ENCODE results near the gene SPNS2.

The SPNS2 gene

DNA sequence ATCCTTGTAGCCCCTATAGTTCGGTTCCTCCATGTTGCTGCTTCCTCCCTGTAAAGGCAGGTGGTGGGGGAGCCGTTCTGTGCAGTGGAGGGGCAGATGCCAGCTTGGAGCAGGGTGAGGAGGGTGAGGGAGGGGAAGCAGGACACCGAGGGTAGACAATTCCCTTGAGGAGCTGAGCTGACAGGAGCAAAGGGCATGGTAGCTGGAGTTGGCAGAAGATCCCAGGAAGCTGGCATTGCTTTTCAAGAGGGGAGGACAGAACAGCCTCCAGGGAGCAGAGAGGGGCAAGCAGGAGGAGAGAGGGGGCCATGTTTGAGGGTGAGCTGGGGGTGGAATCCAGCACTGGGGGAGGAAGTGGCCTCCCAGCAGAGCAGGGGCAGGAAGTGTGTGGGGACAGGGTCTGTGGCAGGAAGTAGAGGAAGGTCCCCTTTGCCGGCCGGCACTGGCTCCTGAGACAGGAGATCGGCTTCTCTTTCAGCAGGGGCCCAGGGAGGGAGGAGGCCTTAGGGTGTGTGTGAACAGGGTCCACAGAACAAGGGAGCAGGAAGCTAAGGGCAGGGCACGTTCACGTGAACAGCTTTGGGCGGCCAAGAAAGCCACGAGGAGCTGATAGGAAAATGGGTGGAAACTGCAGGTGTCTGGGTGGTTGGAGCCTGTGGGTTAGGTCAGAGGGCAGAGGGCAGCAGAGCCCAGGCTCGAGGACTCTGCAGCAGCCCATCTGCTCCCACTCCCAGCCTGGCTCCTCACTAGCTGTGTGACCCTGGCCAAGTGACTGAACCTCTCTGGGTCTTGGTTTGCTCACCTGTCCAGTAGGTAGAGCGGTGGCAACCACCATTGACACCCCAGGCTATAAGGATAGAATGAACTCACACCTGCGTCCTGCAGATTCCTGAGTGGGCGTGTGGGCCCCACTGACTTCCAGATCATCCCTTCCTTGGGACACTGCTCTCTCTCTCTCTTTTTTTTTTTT lies 17.5 kb upstream of the SPNS2 start:
- no peak for DNase-seq (ENCODE audit: low spot score)

DNA sequence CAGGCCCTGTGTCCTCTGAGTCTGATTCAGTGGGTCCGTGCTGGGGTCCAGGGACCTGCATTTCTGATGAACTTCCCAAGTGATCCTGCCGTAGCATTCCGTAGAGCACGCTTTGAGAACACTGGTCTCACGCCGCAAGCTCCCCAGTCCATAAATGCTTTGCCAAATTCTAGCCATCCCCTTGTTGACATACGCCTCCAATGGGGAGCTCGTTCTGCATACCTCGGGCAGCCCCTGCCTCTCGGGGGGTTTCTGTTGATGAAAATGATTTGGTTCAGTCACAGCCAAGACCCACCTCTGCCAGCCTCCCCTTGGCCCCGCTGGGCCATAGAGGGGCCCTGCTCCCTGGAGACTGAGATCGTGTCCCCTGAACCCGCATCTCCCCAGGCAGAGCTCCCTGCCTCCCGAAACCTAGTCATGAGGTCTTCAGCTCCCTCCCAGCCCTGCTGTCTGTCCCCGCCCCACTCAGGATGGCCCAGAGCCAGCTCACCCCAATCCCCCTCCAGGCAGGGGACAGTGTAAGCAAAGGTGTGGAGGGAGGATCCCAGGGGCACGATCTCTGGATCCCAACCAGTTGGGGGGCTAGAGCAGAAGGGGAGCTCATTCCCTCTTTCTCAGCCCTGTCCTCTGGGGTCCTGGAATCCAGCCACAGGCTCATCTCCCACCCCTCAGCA lies 16.2 kb upstream of the SPNS2 start:
- no peak for DNase-seq (ENCODE audit: low spot score)

DNA sequence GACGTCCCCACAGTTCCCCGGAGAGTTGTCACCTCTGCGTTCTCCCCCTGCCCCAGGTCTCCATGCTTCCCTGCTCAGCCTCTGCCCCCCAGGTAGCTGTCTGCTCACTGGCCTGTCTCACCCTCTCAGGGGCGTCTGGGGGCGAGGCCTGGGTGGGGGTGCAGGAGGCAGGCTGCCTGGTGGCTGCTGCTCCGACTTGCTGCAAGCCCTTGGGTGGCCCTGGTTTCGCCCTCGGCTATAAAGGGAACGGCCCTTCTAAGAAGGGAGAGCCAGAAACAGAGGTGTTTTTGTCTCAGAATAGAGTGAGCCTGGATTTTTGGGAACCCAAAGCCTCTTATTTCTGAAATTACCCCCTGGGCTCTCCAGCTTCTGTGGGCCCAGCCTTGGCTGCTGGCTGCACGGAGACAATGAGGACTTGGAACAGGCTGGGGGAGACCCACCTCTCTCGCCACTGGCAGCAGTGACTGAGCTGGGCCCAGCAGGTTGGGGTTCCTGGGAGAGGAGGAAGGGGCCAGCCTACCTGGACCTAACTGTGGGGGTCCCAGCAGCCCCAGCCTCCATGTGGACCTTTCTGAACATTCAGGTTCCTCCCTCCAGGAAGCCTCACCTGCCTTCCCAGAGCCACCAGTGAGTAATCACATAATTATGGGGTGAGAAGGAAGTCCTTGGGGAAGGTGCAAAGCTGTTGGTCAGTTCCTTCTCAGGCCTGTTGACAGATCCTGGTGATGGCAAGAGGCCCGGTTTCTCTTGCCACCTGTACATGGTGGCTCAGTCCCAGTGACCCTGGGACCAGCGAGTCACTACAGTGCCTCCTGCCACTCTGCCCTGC lies 15.5 kb upstream of the SPNS2 start:
- peak; percentile 53 for DNase-seq (ENCODE audit: low spot score)

DNA sequence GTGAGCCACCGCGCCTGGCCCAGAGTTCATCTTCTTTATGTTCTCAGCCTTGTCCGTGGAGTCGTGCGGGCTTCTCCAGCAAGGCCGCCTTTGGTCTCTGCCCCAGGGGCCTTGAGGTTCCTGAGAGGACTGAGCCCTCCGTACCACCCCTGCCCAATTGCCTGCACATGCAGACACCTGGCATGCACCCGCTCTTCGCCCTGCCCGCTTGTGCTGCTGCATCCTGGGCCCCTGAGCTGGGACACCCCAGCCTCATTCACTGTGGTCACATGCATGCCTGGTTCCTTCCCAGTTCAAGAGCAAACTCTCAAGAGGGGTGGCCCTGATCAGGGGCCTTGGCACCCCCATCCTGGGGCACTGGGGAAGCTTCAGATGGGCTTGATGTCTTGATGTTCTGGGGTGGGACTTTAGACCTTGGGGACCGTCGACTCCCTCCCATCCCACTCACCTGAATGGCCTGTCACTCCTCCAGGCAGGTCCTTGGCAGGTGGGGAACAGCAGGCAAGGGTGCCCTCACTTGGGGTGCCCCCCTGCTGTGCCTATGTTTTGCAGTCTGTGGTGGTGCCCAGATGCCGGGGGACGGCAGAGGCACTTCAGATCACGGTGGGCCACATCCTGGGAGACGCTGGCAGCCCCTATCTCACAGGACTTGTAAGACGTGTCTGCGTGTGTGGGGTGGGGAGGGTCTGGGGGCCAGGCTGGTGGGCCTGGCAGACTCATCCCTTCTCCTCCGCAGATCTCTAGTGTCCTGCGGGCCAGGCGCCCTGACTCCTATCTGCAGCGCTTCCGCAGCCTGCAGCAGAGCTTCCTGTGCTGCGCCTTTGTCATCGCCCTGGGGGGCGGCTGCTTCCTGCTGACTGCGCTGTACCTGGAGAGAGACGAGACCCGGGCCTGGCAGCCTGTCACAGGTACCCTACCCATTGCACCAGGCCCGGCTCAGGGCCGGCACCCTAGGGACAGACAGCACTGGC lies 12.7 kb upstream of the SPNS2 start:
- DNase-seq (ENCODE audit: low spot score) = no peak

DNA sequence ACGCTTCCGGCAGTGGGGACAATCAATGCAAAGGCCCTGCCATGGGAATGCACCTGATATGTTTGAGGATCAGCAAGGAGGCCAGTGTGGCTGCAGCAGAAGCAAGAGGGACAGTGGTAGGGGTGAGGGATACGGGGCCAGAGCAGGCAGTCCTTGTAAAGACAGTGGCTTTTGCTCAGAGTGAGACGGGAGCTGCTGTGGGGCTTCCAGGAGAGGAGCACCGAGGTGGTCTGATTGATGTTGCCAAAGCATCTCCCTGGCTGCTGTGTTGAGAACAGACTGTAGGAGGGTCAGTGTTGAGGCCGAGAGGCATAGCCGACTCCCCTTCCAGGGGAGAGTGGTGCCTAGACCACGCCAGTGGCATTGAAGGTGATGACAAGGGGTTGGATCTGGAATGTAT lies 11.4 kb upstream of the SPNS2 start:
- no peak for DNase-seq (ENCODE audit: low spot score)

DNA sequence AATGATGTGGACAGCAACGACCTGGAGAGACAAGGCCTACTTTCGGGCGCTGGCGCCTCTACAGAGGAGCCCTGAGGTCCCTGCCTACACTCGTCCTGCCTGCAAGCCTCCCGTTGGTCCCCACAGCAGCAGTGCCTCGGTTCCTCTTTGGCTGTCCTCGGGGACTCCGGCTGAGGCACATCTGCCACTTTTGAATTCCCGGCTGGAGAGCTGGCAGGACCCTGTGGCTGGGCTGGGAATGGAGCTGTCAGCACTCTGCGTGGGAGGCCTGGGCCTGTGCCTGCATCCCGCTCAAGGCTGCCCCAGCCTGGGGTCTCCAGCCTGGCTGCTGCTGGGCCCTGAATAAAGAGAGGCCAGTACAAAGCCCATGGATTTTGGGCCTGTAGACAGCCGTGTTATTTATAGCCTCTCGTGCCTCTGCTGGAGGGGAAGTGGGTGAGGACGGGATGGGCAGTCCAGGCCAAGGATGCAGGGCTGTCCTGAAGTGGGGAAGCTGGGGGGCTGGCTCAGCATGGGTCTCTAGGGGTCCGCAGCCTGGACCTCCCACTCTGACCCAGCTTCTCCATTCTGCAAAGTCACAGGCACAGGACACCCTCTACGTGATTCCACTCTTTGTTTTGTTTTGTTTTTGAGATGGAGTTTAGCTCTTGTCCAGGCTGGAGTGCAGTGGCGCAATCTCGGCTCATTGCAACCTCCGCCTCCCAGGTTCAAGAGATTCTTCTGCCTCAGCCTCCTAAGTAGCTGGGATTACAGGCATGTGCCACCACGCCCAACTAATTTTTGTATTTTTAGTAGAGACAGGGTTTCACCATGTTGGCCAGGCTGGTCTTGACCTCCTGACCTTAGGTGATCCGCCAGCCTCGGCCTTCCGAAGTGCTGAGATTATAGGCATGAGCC lies 10.6 kb upstream of the SPNS2 start:
- DNase-seq (ENCODE audit: low spot score) = no peak

DNA sequence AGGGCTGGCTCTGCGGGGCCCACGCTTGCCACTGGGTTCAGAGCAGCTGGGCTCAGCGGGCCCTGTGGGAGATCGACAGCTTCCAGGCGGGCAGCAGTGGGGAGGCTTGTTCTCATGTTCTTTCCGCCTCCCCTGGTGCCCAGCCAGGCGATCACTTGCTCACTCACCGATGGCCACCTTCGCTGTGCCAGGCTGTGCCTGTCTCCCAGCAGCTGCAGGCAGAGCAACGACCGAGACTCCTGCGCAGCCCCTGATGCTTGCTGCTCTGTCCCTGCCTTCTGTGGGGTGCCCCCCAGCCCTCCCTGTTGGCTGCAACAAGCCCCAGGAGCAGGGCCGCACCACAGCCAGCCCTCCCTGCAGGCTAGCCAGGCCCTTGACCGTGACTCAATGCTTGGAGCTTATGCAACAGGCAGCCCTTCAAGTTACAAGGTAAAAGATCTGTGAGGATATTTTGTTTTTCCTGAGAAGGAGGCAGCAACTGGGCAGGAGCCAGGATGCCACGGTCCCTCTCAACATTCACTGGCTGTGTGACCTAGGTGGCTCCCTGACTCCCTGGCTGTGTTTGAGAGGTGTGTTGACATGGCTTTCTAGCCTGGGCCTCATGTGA lies 9.6 kb upstream of the SPNS2 start:
- DNase-seq (ENCODE audit: low spot score) = no peak

DNA sequence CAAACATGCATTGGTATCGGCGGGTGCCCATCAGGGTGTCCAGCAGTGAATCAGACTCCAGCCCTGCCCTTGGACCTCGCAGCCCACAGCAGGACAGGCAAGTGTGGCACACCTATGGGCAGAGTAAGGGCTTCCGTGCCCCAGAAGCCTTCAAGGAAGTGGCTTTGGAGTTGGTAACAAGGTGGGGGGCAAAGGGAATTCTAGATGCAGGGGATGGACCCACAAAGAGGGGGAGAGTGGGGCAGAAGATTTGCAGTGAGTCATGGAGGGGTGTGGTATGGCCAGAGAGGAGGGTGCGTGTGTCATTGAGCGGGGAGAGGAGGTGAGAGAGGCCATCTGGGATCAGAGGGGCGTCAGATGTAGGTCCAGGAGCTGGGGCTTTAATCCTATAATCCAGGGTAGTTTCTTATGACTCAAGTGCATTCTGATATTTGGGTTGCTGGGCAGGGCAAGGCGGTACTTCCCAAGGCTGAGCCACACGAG lies 8.5 kb upstream of the SPNS2 start:
- DNase-seq (ENCODE audit: low spot score) = no peak

DNA sequence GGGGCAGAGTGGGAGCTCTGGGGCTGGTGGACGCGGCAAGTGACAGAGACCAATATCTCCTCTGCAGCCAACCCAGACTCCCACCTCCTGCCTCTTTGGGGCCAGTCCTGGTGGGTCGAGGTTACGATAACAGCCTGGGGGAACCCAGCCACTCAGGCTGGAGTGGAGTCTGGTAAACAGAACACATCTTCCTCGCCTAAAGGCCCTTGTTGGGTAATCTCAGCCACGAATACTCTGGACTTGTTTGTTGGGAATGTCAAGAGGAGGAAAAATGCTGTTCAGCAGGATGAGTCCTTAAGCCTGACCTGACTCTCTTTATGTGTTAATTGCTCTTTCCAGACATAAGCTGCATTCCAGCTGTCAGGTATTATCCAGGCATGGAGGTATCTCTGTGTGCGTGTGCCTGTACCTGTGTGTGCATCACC lies 8.0 kb upstream of the SPNS2 start:
- DNase-seq (ENCODE audit: low spot score) = no peak

DNA sequence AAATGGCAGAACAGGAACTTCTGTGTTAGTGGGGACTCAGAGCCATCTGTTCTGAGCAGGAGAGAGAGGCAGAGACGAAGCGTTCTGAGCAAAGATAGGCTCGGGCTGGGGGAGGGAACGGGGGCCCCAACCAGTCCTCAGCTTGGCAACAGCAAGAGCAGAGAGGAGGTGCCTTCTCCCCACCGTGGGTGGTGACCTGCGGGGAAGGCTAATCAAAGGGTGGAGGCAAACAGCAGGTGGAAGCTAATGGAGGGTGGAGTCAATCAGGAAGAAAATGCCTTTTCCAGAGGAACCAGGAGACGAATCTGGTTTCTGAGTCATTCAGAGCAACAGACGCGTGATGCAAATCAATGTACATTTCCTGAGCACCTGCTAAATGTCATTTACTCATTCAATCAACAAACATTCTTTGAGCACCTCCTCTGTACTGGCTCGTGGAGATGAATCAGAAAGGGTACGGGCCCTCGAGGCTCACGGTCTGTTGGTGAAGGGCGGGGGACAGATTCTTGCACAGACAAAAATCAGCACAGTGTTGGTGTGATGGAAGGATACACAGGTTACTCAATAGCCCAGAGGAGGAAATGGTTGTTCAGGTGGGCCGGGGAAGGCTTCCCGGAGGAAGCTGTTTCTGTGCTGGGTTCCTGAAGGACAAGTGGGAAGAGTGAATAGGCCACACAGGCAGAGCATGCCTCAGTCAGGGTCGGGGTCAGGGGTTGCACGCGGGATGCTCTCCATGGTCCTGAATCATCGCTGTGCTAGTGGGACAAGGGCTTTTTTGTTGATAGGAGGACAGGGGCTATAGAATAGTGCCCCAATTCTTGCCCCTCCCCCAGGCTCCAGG lies 5.7 kb upstream of the SPNS2 start:
- DNase-seq (ENCODE audit: low spot score) = peak; percentile 95

DNA sequence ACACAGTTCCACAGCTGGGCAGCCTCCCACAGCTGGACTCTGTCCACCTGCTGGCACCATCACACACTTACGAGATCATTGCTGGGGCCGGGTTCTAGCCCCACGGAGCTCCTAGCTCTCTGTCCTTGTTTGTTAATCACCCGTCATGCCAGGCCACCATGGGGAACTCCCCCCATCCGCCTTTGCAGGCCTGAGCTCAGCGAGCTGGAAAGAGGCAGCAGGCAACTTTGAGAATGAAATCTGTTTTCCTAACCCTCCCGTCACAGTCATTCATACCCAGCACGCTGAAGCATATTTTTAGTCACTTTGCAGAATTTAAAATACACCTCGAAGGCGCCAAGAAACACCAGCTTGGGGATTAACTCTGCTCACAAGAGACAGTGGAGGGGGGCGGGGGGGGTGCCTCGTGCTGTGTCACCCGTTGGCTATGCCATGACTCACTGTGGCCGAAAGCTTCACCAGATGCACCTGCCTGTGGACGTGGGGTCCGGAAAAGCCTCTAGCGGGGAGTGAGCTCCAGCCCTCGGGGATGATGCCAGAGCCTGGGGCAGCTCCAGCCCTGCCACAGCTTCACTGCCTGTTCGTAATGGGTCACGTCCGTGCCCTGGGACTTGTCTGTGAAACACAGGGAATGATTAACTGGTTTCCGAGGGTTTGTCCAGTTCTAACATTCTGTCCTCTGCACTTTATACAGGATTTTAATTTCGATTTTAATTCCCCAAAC lies 1.4 kb upstream of the SPNS2 start:
- no peak for DNase-seq (ENCODE audit: low spot score)

DNA sequence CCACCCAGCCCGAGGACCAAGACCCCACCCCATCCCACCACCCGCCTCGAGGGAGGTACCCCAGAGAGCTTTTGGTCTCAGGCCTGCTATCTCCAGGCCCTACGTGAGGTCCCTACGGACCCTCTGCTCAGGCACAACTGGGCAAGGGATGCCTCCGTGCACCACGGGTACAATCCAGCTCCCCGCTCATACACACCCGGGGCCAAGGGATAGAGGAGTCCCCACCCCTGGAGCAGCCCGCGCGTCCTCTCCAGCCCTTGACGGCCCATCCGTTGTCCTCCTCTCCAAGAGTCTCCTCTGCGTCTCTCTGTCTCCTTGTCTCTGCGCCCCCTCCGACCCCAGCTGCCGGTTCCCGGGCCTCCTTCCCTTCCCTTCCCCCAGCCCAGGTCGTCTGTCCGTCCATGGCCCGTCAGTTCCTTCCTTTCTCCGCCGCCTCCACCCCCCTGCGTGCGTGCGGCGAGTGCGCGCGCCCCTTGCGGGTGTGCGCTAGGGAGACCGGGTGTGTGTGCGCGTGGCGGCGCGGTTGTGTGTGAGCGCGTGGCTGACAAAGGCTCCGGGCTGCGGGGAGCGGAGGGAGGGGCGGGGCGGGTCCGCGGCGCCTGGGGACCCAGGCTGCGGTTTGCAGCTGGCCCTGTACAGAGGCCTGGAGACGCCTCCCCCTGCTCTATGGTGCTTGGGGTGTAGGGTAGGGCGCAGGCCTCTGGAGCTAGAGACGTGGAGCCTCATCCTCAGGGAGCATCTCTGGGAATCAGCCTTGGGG lies 930 bp downstream of the SPNS2 start:
- DNase-seq (ENCODE audit: low spot score) = peak; percentile 77

DNA sequence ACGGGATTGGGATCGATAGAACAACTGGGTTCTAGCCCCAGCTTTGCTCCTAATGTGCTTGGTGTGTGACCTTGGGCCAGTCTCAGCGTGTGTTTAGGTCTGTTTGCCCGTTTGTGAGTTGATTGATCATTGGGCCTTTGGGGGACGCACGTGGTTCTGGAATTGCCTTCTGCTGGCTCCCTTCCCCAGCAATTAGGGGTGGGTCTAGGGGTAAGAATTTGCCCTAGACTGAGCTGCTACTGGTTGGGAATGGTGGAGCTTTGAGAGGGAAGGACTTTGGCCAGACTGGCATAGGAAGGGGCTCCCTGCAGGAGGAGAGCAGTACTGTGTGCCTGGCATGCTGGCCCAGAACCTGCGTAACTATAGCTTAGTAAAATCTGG lies 1.5 kb downstream of the SPNS2 start:
- DNase-seq (ENCODE audit: low spot score) = no peak

DNA sequence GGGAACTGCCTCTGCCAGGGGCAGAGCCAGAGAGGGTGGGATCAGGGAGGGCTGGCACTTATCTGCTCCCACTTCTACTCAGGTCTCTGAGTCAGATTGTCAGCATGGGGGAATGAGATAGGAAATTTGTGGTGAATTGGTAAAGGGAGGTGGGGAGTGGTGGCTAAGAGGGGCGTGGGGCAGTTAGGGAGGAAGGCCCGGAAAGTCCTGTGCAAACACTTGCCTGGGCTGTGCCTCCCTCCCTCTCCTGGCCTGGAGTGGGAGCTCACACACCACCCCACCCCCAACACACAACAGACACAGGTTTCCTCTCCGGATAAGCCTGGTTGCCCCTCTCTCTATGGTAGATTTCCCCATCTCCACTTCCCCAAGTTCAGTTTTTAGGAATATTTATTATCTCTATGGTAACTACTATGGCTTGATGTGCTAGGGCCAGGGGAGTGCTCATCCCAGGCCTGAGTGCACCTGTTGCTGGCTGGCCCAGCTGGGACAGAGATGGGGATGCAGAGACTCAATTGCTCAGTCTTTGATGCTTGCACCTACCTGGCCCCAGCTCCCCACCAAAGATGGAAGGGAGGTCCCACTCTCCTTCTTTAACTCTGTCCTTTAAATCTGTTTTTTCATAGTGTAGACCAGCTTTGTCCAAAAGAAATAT lies 2.7 kb downstream of the SPNS2 start:
- DNase-seq (ENCODE audit: low spot score) = no peak

DNA sequence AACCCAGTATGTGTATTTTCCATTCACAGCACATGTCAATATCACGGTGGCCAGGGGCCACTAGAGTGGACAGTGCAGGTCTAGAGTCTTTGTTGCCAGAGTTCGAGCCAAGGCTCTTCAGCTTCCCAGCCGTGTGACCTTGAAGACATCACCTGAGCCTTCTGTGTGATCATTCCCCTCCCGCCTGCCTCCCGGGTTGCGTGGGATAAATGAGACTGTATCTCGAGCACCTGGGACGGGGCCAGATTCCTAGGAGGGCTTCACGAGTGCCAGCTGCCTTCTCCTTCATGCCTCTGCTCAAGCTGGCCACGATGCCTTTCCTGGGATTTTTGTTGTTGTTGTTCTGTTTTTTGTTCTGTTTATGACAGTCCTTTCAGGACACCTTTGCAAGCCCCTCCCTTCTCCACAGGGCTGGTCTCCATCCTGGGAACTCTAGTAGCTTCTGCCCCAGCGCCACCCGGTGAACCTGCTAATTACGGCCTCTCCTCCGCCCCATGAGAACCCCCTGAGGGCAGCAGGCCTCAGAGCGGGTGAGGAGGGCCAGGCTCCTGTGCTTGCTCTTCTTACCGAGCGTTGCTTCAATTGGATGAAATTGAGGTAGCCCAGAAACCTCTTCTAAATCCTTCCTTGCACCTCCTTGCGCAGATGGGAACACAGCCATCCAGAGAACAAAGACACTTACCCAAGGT lies 3.9 kb downstream of the SPNS2 start:
- DNase-seq (ENCODE audit: low spot score) = no peak
